B cell (primary cell): Measurements from ENCODE around the gene CCDC97.

Experiments
- CTCF ChIP-seq: fragments of 200-600 bp; IDR thresholded peaks from one replicate; pipeline ENCODE4 v1.8.0; 2022; ENCODE audit warnings: antibody characterized with exemption, mild to moderate bottlenecking
- EZH2 ChIP-seq: IDR thresholded peaks from 2 replicates; pipeline ENCODE4 v1.6.1; 2012; ENCODE audit warnings: borderline replicate concordance, low read depth, mild to moderate bottlenecking, moderate library complexity, low read length; ENCODE audit not compliant: insufficient read depth, poor library complexity, severe bottlenecking

GRCh38 chr19:41309180-41310032 lies 566 bp upstream of the CCDC97 start:
- TF ChIP-seq CTCF: no peak
- TF ChIP-seq EZH2: no peak
